ENCODE data around the gene NGF.

- TF ChIP-seq CEBPB (IDR thresholded peaks at IDR 0.05; ENCODE audit: low read depth, low read length) (no peak), BHLHE40 (IDR thresholded peaks at IDR 0.05; ENCODE audit: low read depth, low read length) (no peak), USF2 (IDR thresholded peaks at IDR 0.05; ENCODE audit: low read depth, low read length) (no peak), CTCF (conservative IDR thresholded peaks at IDR 0.05; ENCODE audit: low read depth, low read length) (no peak), POLR2A (IDR thresholded peaks at IDR 0.05; ENCODE audit: low read depth, low read length) (no peak), MAFK (IDR thresholded peaks at IDR 0.05; ENCODE audit: low read depth, low read length) (no peak), NFE2L2 (IDR thresholded peaks at IDR 0.05; ENCODE audit: low read depth, low read length) (no peak), RFX5 (IDR thresholded peaks at IDR 0.05; ENCODE audit: low read depth, low read length) (no peak), SMC3 (IDR thresholded peaks at IDR 0.05; ENCODE audit: low read depth, low read length) (no peak), RAD21 (IDR thresholded peaks at IDR 0.05; ENCODE audit: low read length) (no peak), CHD1 (IDR thresholded peaks at IDR 0.05; ENCODE audit: low read depth, low read length) (no peak)
Observed at GRCh38 chr1:115261496-115261895, 76.6 kb downstream of the NGF start.

Measured in IMR-90 (cell line).